H9 (cell line): Measurements from ENCODE around the gene PPARD. TPM values are rescaled to one million over a fixed set of nuclear protein-coding genes. Genes with fewer than 3 reads are reported as not detected.

ENCODE experiments used
- DNase-seq: peaks from one replicate; pipeline ENCODE4 v3.0.0-alpha.2; 2017
- H2AFZ ChIP-seq: one replicate; pipeline ENCODE4 v1.6.1; 2013; ENCODE audit warnings: mild to moderate bottlenecking, low read length, control low read depth, moderate library complexity
- H2AK5ac ChIP-seq: 2 replicates; pipeline ENCODE4 v1.6.1; 2013; ENCODE audit warnings: low read length, control low read depth, mixed read lengths; ENCODE audit not compliant: insufficient read length
- H2BK120ac ChIP-seq: one replicate; pipeline ENCODE4 v1.6.1; 2013; ENCODE audit warnings: low read depth, mild to moderate bottlenecking, low read length, control low read depth, inconsistent platforms; ENCODE audit not compliant: poor library complexity, severe bottlenecking
- H2BK12ac ChIP-seq: 2 replicates; pipeline ENCODE4 v1.6.1; 2013; ENCODE audit warnings: low read length, control low read depth, mixed read lengths, low read depth; ENCODE audit not compliant: insufficient read length
- H2BK15ac ChIP-seq: 2 replicates; pipeline ENCODE4 v1.6.1; 2013; ENCODE audit warnings: low read depth, low read length, control low read depth
- H2BK20ac ChIP-seq: one replicate; pipeline ENCODE4 v1.6.1; 2013; ENCODE audit warnings: low read depth, mild to moderate bottlenecking, low read length, control low read depth, inconsistent platforms; ENCODE audit not compliant: poor library complexity, severe bottlenecking
- H2BK5ac ChIP-seq: 2 replicates; pipeline ENCODE4 v1.6.1; 2013; ENCODE audit warnings: low read length, control low read depth, mixed read lengths; ENCODE audit not compliant: insufficient read length
- H3K14ac ChIP-seq: 2 replicates; pipeline ENCODE4 v1.6.1; 2013; ENCODE audit warnings: low read length, control low read depth; ENCODE audit not compliant: insufficient read depth
- H3K18ac ChIP-seq: 2 replicates; pipeline ENCODE4 v1.6.1; 2013; ENCODE audit warnings: low read depth, mild to moderate bottlenecking, mixed read lengths, low read length, control low read depth; ENCODE audit not compliant: insufficient read length
- H3K23ac ChIP-seq: 2 replicates; pipeline ENCODE4 v1.6.1; 2013; ENCODE audit warnings: low read length, control low read depth, mixed read lengths, low read depth; ENCODE audit not compliant: insufficient read length
- H3K23me2 ChIP-seq: 2 replicates; pipeline ENCODE4 v1.6.1; 2013; ENCODE audit warnings: low read depth, mild to moderate bottlenecking, mixed read lengths, low read length, control low read depth; ENCODE audit not compliant: insufficient read length, poor library complexity, severe bottlenecking
- H3K27ac ChIP-seq: 2 replicates; pipeline ENCODE4 v1.5.1; 2013; ENCODE audit warnings: low read length, control low read depth, mixed read lengths, low read depth; ENCODE audit not compliant: insufficient read length
- H3K27me3 ChIP-seq: 2 replicates; pipeline ENCODE4 v1.6.1; 2013; ENCODE audit warnings: low read length, control low read depth, inconsistent platforms; ENCODE audit not compliant: insufficient read depth
- H3K4ac ChIP-seq: 2 replicates; pipeline ENCODE4 v1.6.1; 2013; ENCODE audit warnings: low read depth, mild to moderate bottlenecking, control low read depth, inconsistent platforms, low read length, moderate library complexity
- H3K4me1 ChIP-seq: 2 replicates; pipeline ENCODE4 v1.6.1; 2013; ENCODE audit warnings: low read length, control low read depth, inconsistent platforms; ENCODE audit not compliant: insufficient read depth
- H3K4me2 ChIP-seq: 2 replicates; pipeline ENCODE4 v1.6.1; 2013; ENCODE audit warnings: low read length, control low read depth, mixed read lengths; ENCODE audit not compliant: insufficient read length, insufficient read depth
- H3K56ac ChIP-seq: 2 replicates; pipeline ENCODE4 v1.6.1; 2013; ENCODE audit warnings: low read depth, mild to moderate bottlenecking, mixed read lengths, low read length, control low read depth; ENCODE audit not compliant: insufficient read length
- H3K79me1 ChIP-seq: 2 replicates; pipeline ENCODE4 v1.6.1; 2013; ENCODE audit warnings: low read depth, mild to moderate bottlenecking, moderate library complexity, low read length, control low read depth, inconsistent platforms; ENCODE audit not compliant: insufficient read depth, poor library complexity, severe bottlenecking
- H3K79me2 ChIP-seq: 2 replicates; pipeline ENCODE4 v1.6.1; 2013; ENCODE audit warnings: low read length, control low read depth, inconsistent platforms; ENCODE audit not compliant: insufficient read depth
- H3K9ac ChIP-seq: 2 replicates; pipeline ENCODE4 v1.6.1; 2013; ENCODE audit warnings: low read length, control low read depth, mixed read lengths; ENCODE audit not compliant: insufficient read length; ENCODE audit errors: extremely low read depth
- H3K9me3 ChIP-seq: one replicate; pipeline ENCODE4 v1.6.1; 2013; ENCODE audit warnings: low read depth, low read length, inconsistent platforms; ENCODE audit not compliant: control insufficient read depth
- H3T11ph ChIP-seq: one replicate; pipeline ENCODE4 v1.6.1; 2013; ENCODE audit warnings: mild to moderate bottlenecking, low read length, control low read depth, inconsistent platforms
- H4K20me1 ChIP-seq: one replicate; pipeline ENCODE4 v1.6.1; 2013; ENCODE audit not compliant: control insufficient read depth, insufficient read length, insufficient read depth
- H4K5ac ChIP-seq: 2 replicates; pipeline ENCODE4 v1.6.1; 2013; ENCODE audit warnings: low read depth, mild to moderate bottlenecking, mixed read lengths, low read length, control low read depth; ENCODE audit not compliant: insufficient read length
- H4K8ac ChIP-seq: replicated peaks from 2 replicates; pipeline ENCODE4 v1.6.1; 2013; ENCODE audit warnings: low read length, control low read depth, mixed read lengths, low read depth; ENCODE audit not compliant: insufficient read length
- H4K91ac ChIP-seq: 2 replicates; pipeline ENCODE4 v1.6.1; 2013; ENCODE audit warnings: low read depth, mild to moderate bottlenecking, moderate library complexity, mixed read lengths, low read length, control low read depth; ENCODE audit not compliant: insufficient read length
- H3K27ac Mint-ChIP-seq, 3 experiments: 2 replicates in 2 of 3; 3 replicates in 1 of 3; pipeline ENCODE4 v1.8.0; 2020 to 2021; ENCODE audit warnings: mixed read lengths in 3 of 3, mild to moderate bottlenecking in 1 of 3, moderate library complexity in 1 of 3
- H3K27me3 Mint-ChIP-seq: 2 replicates; pipeline ENCODE4 v1.8.0; 2021; ENCODE audit warnings: low read depth, mild to moderate bottlenecking, moderate library complexity, mixed read lengths
- H3K36me3 Mint-ChIP-seq, 3 experiments: 2 replicates in 2 of 3; 3 replicates in 1 of 3; pipeline ENCODE4 v1.8.0; 2020 to 2021; ENCODE audit warnings: low read depth in 3 of 3, mixed read lengths in 3 of 3; ENCODE audit not compliant: insufficient read depth in 1 of 3
- H3K4me1 Mint-ChIP-seq, 2 experiments: 2 replicates each; pipeline ENCODE4 v1.8.0; 2020; ENCODE audit warnings: mixed read lengths in 2 of 2
- H3K4me3 Mint-ChIP-seq, 2 experiments: 2 replicates in 1 of 2; 3 replicates in 1 of 2; pipeline ENCODE4 v1.8.0; 2020 to 2021; ENCODE audit warnings: mild to moderate bottlenecking in 2 of 2, mixed read lengths in 2 of 2, moderate library complexity in 1 of 2
- H3K9me3 Mint-ChIP-seq, 2 experiments: 2 replicates in 1 of 2; 3 replicates in 1 of 2; pipeline ENCODE4 v1.8.0; 2020; ENCODE audit warnings: mild to moderate bottlenecking in 2 of 2, mixed read lengths in 2 of 2, moderate library complexity in 1 of 2
- CTCF ChIP-seq: fragments of 200-600 bp; sonication (generic); conservative IDR thresholded peaks from 3 replicates; pipeline ENCODE4 v1.8.0; 2021; ENCODE audit warnings: antibody characterized with exemption, mild to moderate bottlenecking
- WGBS: extraction: QIAGEN DNeasy Blood & Tissue Kit; methylation state at CpG from one replicate; pipeline ENCODE4 v1.1.7; 2013; ENCODE audit warnings: missing lambda C conversion rate, low lambda C conversion rate, mixed read lengths; ENCODE audit not compliant: insufficient read length; ENCODE audit errors: extremely low coverage; 5-methylcytosine and 5-hydroxymethylcytosine counted together
- long read RNA-seq: library from polyadenylated mRNA; unstranded; transcript quantifications from one replicate; pipeline ENCODE4 v2.0.0, GENCODE V29; 2020
- total RNA-seq: library from RNA; stranded (reverse); gene quantifications from 2 replicates; pipeline ENCODE4 v1.2.1, GENCODE V29; 2021

Gene PPARD
- 11.7 and 13.9 TPM in 2 replicates for total RNA-seq
- long read RNA-seq, partial matches to known transcripts: 4 of 12 reads
- long read RNA-seq, other reads (novel, unspliced or antisense): 7 of 12 reads

- peak; percentile 97 for DNase-seq
- Histone ChIP-seq H4K5ac (no peak within 1 kb of the TSS), H3K14ac (no peak within 1 kb of the TSS), H2BK20ac (no peak within 1 kb of the TSS), H3K56ac (no peak within 1 kb of the TSS), H2AK5ac (no peak within 1 kb of the TSS), H3K4ac (no peak within 1 kb of the TSS), H3K9ac (peak within 1 kb of the TSS; percentile 59), H3K18ac (no peak within 1 kb of the TSS), H4K91ac (no peak within 1 kb of the TSS), H4K8ac (no peak within 1 kb of the TSS), H3K4me1 (peaks cover 5% of the 10 kb centered on the region; the same call in 1 of the 2 replicates), H3K27ac (no peak within 1 kb of the TSS), H3K4me2 (peak within 1 kb of the TSS; percentile 88), H3K27me3 (no peaks in the 10 kb centered on the region), H3K9me3 (no peaks in the 10 kb centered on the region), H2AFZ (peak within 1 kb of the TSS; percentile 58), H2BK12ac (no peak within 1 kb of the TSS), H3K23ac (no peak within 1 kb of the TSS), H3T11ph (no peak within 1 kb of the TSS), H2BK120ac (no peak within 1 kb of the TSS), H2BK15ac (no peak within 1 kb of the TSS), H3K23me2 (peaks cover 5% of the 10 kb centered on the region), H2BK5ac (no peak within 1 kb of the TSS), H3K79me1 (no peaks in the 10 kb centered on the region), H4K20me1 (no peaks in the 10 kb centered on the region), H3K79me2 (peaks cover 2% of the 10 kb centered on the region; the same call in 1 of the 2 replicates)
- peaks cover 3 to 8% (median 6%) of the 10 kb centered on the region in 3 experiments; a peak in 4 of 7 replicates for H3K36me3 Mint-ChIP-seq
- H3K9me3 Mint-ChIP-seq: peaks cover 8 to 9% of the 10 kb centered on the region in 2 experiments; a peak in 3 of 5 replicates
- H3K27ac Mint-ChIP-seq: peak within 1 kb of the TSS in 2 of 3 experiments; percentile 84 to 97; a peak in 4 of 7 replicates
- peak; percentile 99 for TF ChIP-seq CTCF
- peaks cover 5% of the 10 kb centered on the region for H3K27me3 Mint-ChIP-seq
- H3K4me3 Mint-ChIP-seq: peak within 1 kb of the TSS; percentile 89 to 91
- H3K4me1 Mint-ChIP-seq: peaks cover 13 to 16% of the 10 kb centered on the region in 2 experiments
- WGBS: no CpG with 5 or more reads among the region's 77 CpGs
These were observed at the start of gene PPARD for GRCh38 chr6:35342258-35343091. TSS of gene PPARD (plus strand) at chr6:35342558. CDS start at chr6:35411088, 68,530 bp downstream.
